GM18858 (cell line): ENCODE results near the gene PHRF1.

Source experiments
- ATAC-seq: cut with Tn5 transposase; IDR thresholded peaks from one replicate; pipeline ENCODE4 v1.9.1; 2021; ENCODE audit not compliant: unreplicated experiment

The PHRF1 gene

DNA sequence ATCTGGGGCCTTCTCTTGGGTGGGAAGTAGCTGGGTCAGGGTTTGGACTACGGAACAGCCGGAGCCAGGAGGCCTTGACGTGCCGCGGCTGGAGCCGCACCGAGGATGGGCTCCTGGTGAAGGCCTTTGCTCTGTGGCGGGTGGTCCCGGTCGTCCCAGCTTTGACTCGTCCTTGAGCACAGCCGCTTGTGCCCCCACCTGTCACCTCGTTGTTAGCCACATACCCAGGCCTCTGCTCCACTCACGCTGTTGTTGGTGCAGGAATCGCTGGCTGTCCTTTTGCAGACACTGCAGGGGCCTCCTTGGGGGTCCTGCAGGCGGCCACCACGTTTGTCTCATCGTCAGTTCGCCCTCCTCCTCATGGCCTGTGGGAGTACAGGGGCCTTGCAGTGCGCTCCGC, 17.1 kb downstream of the PHRF1 start:
- ATAC-seq = no peak

DNA sequence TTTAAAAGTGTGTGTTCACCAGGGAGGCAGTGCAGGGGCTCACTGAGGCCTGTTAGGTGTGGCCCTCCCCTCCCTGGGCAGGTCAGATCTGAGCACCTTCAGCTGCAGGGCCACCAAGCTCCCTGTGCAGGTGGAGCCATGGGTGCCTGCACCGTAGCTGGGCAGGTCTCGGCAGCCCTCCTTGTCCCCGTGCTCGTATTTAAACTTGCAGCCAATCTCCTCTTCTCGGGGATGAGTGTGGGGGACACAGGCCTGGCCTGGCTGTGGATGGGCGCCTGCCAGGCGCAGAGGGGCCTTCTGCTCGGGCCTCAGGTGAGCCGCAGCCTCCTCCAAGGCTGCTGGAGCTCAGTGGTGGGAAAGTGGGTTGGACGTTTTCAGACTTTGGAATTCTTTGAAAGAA, 19.1 kb downstream of the PHRF1 start:
- ATAC-seq = no peak

DNA sequence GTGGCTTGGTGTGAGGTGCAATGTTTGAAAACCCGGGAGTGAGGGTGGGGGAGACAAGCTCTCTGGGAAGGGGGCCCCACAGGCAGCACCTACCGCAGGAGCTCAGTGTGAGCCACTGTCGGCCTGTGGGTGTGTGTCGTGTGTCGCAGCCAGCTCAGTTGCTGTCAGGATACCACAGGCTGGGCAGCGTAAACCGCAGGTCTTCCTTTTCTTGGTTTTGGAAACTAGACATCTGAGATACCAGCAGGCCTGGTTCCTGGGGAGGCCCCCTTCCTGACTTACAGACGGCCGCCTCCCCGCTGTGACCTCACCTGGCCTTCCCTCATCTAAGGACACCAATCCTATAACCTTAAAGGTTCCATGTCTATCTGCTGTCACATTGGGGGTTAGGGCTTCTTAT, 20.1 kb downstream of the PHRF1 start:
- ATAC-seq = no peak

DNA sequence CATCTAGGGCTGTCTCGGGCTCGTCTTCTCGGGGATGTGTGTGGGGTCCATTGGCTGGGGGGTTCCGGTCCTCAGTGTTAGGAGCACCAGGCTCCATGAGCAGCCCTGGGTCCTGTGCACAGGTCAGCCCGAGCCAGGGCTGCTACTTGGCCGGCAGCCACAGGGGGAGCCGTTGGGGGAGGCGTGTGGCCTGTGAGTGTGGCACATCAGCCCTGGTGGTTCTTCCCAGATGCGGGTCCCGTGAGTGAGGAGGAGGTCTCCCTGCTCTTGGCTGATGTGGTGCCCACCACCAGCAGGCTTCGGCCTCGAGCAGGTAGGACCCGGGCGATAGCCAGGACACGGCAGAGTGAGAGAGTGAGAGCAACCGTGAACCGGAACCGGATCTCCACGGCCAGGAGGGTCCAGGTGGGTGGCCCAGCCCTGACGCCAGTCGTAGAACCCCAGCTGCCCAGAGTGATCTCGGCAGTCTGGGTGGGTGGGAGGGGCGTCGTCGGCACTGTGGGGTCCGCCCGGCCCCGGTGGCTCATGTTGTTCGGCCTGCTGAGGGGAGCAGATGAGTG, 21.0 kb downstream of the PHRF1 start:
- no peak for ATAC-seq

DNA sequence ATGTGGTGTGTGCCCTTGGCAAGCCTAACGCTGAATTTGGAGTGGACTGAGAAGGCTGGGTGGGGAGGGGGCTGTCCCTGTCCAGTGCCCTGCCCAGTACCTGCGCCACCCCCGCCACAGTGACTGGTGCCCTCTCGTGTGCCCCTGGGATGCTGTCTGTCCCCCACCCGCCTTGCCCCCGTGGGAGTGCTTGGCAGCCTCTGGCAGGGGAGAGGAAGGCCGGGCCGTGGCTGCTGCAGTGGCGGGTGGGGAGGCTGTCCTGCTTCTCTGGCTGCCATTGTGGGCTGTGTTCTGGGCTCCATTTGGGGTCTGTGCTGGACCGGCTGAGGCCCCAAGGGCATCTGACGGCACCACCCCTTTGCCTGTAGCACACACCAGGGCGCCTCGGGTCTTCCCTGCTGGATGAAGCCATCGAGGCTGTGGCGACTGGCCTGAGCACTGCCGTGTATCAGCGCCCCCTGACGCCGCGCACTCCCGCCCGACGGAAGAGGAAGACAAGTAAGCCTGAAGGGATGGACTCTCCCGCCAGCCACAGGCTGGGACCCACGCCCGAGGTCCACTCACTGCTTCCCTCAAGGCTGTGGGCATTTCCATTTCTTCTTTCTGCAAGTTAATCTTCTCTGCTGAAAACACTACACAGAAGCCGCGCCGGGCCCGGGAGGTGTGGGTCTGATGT, 21.9 kb downstream of the PHRF1 start:
- ATAC-seq = no peak

DNA sequence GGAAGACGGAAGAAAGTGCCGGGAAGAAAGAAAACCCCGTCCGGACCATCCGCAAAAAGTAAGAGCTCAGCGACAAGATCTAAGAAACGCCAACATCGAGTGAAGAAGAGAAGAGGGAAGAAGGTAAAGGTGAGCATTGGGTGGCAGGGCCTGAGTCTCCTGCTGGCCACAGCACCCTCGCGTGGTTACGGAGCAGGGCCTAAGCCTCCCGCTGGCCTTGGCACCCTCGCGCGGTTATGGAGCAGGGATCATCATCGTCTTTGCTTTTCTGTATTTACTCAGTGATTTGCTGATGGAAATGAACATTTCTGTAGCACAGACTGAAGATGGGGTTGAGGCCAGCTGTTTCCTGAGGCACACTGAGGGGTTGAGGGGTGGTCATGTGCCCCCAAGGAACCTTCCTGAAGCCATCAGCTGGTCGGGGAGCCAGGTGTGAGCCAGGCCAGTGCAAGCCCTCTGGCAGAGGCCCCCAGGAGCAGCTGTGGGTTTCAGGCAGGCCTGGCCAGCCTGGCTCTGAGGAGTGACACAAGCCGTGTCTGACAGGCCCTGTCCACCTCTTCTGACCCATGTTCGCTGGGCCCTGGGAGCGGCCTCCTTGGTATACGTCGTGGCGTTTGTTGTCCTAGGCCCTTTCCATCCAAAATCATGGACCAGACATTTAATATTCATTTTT, 25.4 kb downstream of the PHRF1 start:
- no peak for ATAC-seq

DNA sequence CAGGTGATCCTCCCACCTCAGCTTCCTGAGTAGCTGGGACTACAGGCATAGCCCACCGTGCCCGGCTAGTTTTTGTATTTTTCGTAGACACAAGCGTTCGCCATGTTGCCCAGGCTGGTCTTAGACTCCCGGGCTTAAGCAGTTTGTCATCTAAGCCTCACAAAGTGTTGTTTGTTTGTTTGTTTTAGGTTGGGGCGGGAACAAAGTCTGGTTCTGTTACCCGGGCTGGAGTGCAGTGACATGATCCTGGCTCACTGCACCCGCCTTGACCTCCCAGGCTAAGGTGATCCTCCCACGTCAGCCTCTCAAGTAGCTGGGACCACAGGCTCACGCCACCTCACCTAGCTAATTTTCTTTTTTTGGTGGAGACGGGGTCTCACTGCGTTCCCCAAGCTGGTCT, 26.9 kb downstream of the PHRF1 start:
- no peak for ATAC-seq

DNA sequence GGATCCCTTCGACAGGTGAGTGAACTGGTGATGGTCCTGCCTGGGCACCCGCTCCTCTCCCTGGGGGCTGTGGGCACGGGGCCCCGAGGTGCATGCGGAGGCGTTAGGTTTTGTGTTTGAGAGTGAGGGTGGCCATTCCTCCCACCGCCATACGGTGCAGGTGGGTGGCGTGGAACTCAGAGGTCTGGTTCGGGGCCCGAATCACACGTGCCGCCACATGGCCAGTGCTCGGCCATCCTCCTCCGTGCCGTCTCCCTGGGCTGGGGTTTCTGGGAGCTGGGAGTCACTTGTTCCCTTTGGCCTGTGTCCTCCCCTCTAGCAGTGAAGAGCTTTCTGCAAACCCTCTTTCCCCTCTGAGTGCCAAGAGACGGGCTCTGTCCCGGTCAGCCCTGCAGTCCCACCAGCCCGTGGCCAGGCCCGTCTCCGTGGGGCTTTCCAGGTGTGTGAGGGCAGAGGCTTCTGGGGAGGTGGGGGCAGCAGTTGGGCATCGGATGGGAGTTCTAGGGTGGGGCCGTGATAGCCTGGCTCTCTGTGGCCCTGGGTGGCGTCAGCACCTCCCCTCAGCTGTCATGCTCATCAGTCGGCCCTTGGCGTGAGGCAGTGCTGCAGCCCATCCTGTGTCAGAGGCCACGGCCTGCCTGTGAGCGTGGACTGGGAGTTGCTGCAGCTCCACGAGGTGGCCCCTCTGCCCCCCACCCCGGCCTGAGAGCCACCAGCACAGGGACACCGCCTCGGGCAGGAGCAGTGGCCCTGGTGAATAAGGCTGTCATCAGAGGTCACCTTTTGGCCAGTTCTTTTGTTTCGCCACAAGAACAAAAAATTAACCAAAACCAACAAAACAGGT, 29.2 kb downstream of the PHRF1 start:
- ATAC-seq = no peak

DNA sequence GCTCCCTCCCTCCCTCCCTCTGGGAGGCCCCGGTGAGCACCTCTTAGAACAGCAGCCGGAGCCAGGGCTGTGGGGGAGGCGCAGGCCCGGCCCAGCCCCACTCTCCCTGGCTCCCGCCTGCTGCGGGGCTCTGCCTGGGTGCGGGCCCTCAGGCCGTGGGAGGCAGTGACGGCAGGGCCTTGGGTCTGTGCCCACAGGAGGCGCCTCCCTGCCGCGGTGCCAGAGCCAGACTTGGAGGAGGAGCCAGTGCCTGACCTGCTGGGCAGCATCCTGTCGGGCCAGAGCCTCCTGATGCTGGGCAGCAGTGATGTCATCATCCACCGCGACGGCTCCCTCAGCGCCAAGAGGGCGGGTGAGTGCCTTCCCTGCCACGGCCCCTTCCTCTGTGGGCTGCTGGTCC, 30.0 kb downstream of the PHRF1 start:
- no peak for ATAC-seq

DNA sequence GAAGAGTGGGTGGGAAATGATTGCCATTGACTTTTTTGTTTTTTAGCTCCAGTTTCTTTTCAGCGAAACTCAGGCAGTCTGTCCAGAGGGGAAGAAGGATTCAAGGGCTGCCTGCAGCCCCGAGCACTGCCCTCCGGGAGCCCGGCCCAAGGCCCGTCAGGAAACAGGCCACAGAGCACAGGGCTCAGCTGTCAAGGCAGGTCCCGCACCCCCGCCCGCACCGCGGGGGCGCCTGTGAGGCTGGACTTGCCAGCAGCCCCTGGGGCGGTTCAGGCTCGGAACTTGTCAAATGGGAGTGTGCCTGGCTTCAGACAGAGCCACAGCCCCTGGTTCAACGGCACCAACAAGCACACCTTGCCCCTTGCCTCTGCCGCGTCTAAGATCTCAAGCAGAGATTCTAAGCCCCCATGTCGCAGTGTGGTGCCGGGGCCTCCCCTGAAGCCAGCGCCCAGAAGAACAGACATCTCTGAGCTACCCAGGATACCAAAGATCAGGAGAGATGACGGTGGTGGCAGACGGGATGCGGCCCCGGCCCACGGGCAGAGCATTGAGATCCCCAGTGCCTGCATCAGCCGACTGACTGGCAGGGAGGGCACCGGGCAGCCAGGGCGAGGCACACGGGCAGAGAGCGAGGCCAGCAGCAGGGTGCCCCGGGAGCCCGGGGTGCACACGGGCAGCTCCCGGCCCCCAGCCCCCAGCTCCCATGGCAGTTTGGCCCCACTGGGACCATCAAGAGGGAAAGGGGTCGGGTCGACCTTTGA, 30.9 kb downstream of the PHRF1 start:
- no peak for ATAC-seq

DNA sequence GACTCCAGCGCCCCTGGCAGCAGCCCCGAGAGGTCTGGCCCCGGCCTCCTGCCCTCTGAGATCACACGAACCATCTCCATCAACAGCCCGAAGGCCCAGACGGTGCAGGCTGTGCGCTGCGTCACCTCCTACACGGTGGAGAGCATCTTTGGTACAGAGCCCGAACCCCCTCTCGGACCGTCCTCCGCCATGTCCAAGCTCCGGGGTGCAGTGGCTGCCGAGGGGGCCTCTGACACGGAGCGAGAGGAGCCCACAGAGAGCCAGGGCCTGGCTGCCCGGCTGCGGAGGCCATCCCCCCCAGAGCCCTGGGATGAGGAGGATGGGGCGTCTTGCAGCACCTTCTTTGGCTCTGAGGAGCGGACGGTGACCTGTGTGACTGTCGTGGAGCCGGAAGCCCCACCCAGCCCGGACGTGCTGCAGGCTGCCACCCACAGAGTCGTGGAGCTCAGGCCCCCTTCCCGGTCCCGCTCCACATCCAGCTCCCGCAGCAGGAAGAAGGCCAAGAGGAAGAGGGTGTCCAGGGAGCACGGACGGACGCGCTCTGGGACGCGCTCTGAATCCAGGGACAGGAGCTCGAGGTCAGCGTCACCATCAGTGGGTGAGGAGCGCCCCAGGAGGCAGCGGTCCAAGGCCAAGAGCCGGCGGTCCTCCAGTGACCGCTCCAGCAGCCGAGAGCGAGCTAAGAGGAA, 31.8 kb downstream of the PHRF1 start:
- no peak for ATAC-seq

DNA sequence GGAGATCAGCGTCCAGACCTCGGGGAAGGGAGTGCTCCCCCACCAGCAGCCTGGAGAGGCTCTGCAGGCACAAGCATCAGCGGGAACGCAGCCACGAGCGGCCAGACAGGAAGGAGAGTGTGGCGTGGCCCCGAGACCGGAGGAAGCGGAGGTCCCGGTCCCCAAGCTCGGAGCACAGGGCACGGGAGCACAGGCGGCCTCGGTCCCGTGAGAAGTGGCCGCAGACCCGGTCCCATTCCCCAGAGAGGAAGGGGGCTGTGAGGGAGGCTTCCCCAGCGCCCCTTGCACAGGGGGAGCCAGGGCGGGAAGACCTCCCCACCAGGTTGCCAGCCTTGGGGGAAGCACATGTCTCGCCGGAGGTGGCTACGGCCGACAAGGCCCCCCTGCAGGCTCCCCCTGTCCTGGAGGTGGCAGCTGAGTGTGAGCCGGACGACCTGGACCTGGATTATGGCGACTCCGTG, 32.6 kb downstream of the PHRF1 start:
- no peak for ATAC-seq

DNA sequence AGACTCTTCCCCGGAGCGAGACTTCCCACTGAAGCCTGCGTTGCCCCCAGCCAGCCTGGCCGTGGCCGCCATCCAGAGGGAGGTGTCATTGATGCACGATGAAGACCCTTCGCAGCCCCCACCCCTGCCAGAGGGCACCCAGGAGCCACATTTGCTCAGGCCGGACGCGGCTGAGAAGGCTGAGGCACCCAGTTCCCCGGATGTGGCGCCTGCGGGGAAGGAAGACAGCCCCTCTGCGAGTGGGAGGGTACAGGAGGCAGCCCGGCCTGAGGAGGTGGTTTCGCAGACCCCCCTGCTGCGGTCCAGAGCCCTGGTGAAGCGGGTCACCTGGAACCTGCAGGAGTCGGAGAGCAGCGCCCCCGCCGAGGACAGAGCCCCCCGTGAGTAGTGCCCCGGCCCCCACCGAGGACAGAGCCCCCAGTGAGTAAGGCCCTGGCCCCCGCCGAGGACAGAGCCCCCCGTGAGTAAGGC, 33.1 kb downstream of the PHRF1 start:
- no peak for ATAC-seq

DNA sequence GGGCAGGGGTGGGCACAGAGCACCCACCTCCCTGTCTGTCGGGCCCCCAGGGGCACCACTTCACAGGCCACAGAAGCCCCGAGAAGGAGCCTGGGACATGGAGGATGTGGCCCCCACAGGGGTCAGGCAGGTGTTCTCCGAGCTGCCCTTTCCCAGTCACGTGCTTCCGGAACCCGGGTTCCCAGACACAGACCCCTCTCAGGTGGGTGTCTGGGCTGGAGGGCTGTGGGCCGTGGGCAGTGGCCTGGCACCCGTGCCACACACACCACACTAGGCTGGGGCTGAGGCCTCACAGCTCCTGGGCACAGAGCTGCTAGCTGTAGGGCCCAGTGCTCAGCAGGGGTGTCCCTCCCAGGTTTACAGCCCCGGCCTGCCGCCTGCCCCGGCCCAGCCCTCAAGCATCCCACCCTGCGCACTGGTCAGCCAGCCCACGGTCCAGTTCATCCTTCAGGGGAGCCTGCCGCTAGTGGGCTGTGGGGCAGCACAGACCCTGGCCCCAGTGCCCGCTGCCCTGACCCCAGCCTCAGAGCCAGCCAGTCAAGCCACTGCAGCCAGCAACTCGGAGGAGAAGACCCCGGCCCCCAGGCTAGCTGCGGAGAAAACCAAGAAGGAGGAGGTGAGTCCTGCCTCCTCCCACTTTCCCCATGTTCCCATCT, 34.0 kb downstream of the PHRF1 start:
- no peak for ATAC-seq

DNA sequence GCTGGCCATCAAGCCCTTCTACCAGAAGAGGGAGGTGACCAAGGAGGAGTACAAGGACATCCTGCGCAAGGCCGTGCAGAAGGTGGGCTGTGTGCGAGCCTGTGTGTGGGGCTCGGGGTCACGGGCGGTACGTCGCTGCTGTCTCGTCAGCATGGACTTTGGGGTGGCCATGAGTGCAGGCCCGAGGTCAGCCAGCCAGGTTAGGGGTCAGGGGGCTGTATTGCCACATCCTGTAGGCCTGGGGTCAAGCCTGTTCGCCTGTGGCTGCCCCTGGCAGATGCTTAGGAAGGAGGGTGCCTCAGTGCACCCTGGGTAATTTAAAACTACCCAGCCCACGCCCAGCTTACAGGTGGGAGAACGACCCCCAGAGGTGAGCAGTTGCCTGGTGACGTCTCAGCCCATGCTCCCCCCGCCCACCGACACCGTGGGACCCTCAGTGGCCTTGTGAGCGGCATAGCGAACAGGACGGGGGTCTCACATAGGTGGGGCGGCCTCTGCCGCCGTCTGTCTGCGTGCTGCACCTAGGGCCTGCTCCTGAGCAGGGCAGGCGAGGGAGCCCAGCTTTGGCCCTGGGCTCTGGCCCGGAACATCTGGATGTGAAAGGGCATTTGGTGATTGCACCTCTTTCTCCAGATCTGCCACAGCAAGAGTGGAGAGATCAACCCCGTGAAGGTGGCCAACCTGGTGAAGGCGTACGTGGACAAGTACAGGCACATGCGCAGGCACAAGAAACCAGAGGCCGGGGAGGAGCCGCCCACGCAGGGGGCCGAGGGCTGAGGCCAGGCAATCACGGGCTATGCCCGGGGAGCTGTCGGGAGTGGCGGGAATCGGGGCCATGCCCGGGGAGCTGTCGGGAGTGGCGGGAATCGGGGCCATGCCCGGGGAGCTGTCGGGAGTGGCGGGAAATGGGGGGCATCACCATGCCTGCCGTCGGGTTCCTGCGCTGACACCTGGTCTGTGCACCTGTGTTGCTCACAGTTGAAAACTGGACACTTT, 35.0 kb downstream of the PHRF1 start:
- no peak for ATAC-seq

DNA sequence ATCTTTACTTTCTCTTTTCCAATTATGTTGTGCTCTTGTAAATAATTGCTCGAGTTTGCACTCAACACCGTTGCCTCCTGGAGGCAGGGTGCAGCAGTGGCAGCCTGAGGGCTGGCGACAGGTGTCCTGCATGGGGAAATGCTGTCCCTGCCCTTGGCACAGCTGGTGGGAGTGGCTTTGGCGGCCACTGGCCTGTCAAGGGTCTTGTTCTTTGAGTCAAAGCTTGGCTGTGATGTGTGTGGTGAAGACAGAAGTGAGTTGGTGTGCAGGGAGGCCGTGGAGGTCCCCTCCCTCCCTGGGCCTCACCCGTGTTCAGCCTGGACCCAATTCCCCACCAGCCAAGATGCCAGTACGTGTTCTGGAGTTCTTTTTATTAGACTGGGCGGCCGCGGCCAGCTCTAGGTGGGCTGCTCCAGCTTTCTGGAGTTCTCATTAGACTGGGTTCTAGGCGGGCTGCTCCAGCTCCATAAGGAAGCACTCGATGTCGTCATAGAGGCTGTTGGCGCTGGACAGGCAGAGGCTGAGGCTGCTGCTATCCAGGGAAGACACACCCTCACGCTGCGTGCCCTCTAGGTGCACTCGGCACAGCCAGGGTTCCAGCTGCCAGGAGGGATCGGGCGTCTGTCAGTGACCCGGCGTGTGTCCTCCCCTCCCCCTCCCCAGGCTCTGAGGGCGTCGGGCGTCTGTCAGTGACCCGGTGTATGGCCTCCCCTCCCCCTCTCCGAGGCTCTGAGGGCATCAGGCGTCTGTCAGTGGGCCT, 36.1 kb downstream of the PHRF1 start:
- ATAC-seq = no peak

DNA sequence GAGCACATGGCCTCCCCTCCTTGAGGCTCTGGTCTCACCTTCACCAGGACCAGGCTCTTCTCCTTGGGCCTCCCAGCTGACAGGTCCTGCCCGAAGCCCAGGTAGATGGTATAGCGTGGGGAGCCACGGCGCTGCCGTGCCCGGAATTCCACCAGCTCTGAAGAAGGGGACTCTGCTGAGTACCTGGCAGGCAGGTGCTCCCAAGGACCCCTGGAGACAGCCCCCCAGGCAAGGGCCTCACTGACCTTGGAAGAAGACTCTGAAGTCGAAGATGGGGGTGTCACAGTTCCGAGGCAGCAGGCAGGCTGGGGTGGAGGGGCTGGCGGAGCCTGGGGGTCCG, 36.7 kb downstream of the PHRF1 start:
- no peak for ATAC-seq
